Liver (tissue), 9 donors: Measurements from ENCODE around the gene EGR2. TPM values are rescaled to one million over a fixed set of nuclear protein-coding genes. Genes with fewer than 3 reads are reported as not detected.

ENCODE experiments used
- DNase-seq: peaks from one replicate; pipeline ENCODE4 v3.0.0-alpha.2; 2017; ENCODE audit warnings: low spot score
- H3K27ac ChIP-seq, 2 donors: one replicate each; pipeline ENCODE4 v1.7.0; 2013; ENCODE audit warnings: inconsistent platforms in 2 of 2, low read length in 2 of 2, control low read depth in 1 of 2, low read depth in 1 of 2, mild to moderate bottlenecking in 1 of 2
- H3K27me3 ChIP-seq, 4 donors: one replicate each; pipeline versions ENCODE4 v1.6.1 to v1.7.0; 2013; ENCODE audit warnings: low read length in 3 of 4, inconsistent platforms in 1 of 4, mild to moderate bottlenecking in 1 of 4, moderate library complexity in 1 of 4; ENCODE audit not compliant: control insufficient read depth in 4 of 4, insufficient read depth in 4 of 4
- H3K36me3 ChIP-seq, 4 donors: one replicate each; pipeline versions ENCODE4 v1.6.1 to v1.7.0; 2013; ENCODE audit warnings: low read length in 3 of 4, mild to moderate bottlenecking in 3 of 4, low read depth in 1 of 4, moderate library complexity in 1 of 4; ENCODE audit not compliant: control insufficient read depth in 4 of 4, insufficient read depth in 3 of 4
- H3K4me1 ChIP-seq, 4 donors: one replicate each; pipeline versions ENCODE4 v1.6.1 to v1.7.0; 2013; ENCODE audit warnings: low read length in 3 of 4, mild to moderate bottlenecking in 3 of 4, moderate library complexity in 1 of 4; ENCODE audit not compliant: control insufficient read depth in 4 of 4, insufficient read depth in 4 of 4
- H3K4me3 ChIP-seq, 3 donors: one replicate each; pipeline versions ENCODE4 v1.6.1 to v1.7.0; 2013; ENCODE audit warnings: low read length in 3 of 3, control low read depth in 1 of 3, low read depth in 1 of 3, mild to moderate bottlenecking in 1 of 3
- H3K9ac ChIP-seq, 2 donors: one replicate each; pipeline ENCODE4 v1.7.0; 2013; ENCODE audit warnings: low read length in 2 of 2, mild to moderate bottlenecking in 2 of 2, moderate library complexity in 2 of 2, control low read depth in 1 of 2, low read depth in 1 of 2
- H3K9me3 ChIP-seq, 4 donors: one replicate each; pipeline versions ENCODE4 v1.6.1 to v1.7.0; 2013; ENCODE audit warnings: low read length in 3 of 4; ENCODE audit not compliant: control insufficient read depth in 4 of 4
- ATF3 ChIP-seq: IDR thresholded peaks from 2 replicates; pipeline ENCODE4 v1.6.1; 2016; ENCODE audit warnings: antibody characterized with exemption
- CTCF ChIP-seq: fragments of 150-350 bp; IDR thresholded peaks from 2 replicates; pipeline ENCODE4 v1.5.1; 2017; ENCODE audit warnings: improper control_type of control experiment, low read depth, low read length; ENCODE audit not compliant: missing input control
- EGR1 ChIP-seq, 2 donors: IDR thresholded peaks; 2 replicates each; pipeline ENCODE4 v1.6.1; 2016 to 2018; ENCODE audit warnings: antibody characterized with exemption in 2 of 2, low read depth in 2 of 2
- FOXA1 ChIP-seq: IDR thresholded peaks from 2 replicates; pipeline ENCODE4 v1.6.1; 2016; ENCODE audit warnings: antibody characterized with exemption
- GABPA ChIP-seq, 2 donors: IDR thresholded peaks in 1 of 2; conservative IDR thresholded peaks in 1 of 2; 2 replicates each; pipeline ENCODE4 v1.6.1; 2016; ENCODE audit warnings: antibody characterized with exemption in 2 of 2, mild to moderate bottlenecking in 1 of 2, moderate library complexity in 1 of 2
- HNF4A ChIP-seq, 2 donors: conservative IDR thresholded peaks; 2 replicates each; pipeline ENCODE4 v1.6.1; 2016; ENCODE audit warnings: antibody characterized with exemption in 2 of 2, mild to moderate bottlenecking in 2 of 2
- JUND ChIP-seq, 2 donors: IDR thresholded peaks; 2 replicates each; pipeline ENCODE4 v1.6.1; 2016; ENCODE audit warnings: antibody characterized with exemption in 2 of 2
- NR2F2 ChIP-seq: IDR thresholded peaks from 2 replicates; pipeline ENCODE4 v1.6.1; 2016; ENCODE audit warnings: antibody characterized with exemption
- RAD21 ChIP-seq, 2 donors: IDR thresholded peaks; 2 replicates each; pipeline ENCODE4 v1.6.1; 2016; ENCODE audit warnings: antibody characterized with exemption in 2 of 2, mild to moderate bottlenecking in 2 of 2
- REST ChIP-seq: IDR thresholded peaks from 2 replicates; pipeline ENCODE4 v1.6.1; 2016; ENCODE audit warnings: antibody characterized with exemption, mild to moderate bottlenecking
- RXRA ChIP-seq, 2 donors: IDR thresholded peaks; 2 replicates each; pipeline ENCODE4 v1.6.1; 2017 to 2018; ENCODE audit warnings: antibody characterized with exemption in 2 of 2, mild to moderate bottlenecking in 1 of 2
- SP1 ChIP-seq: IDR thresholded peaks from 2 replicates; pipeline ENCODE4 v1.6.1; 2018; ENCODE audit warnings: antibody characterized with exemption, mild to moderate bottlenecking
- TAF1 ChIP-seq: conservative IDR thresholded peaks from 2 replicates; pipeline ENCODE4 v1.6.1; 2016; ENCODE audit warnings: antibody characterized with exemption, mild to moderate bottlenecking
- YY1 ChIP-seq: IDR thresholded peaks from 2 replicates; pipeline ENCODE4 v1.6.1; 2016; ENCODE audit warnings: antibody characterized with exemption, mild to moderate bottlenecking
- ZBTB33 ChIP-seq: IDR thresholded peaks from 2 replicates; pipeline ENCODE4 v1.6.1; 2016; ENCODE audit warnings: antibody characterized with exemption
- WGBS: extraction: QIAGEN DNeasy Blood & Tissue Kit; methylation state at CpG from one replicate; pipeline ENCODE4 v1.1.7; 2013; 5-methylcytosine and 5-hydroxymethylcytosine counted together
- polyA plus RNA-seq, 2 donors: library from polyadenylated mRNA; stranded (reverse) in 1 of 2; unstranded in 1 of 2; fragments of 200-250 nt in 1 of 2; fragments of >200 nt in 1 of 2; fragmentation: Nextera tagmentation in 1 of 2; extraction: Ambion mirVana in 1 of 2; gene quantifications; one replicate each; pipeline versions ENCODE4 v1.2.1 to v1.2.3, GENCODE V29; 2013 to 2015
- total RNA-seq, 2 donors: library from RNA; depleted of rRNA; stranded (reverse); fragments of >200 nt; gene quantifications; one replicate each; pipeline ENCODE4 v1.2.3, GENCODE V29; 2014
- donor health status: healthy.
- donor health status: healthy.
- donor health status: healthy.
- donor health status: healthy.
- donor health status: healthy.

The EGR2 gene
- total and polyA plus RNA-seq, 4 donors, result 0.17 to 0.76 (median 0.23) TPM

- 90% methylated on average over 1 of the region's 1 CpG for WGBS
- Histone ChIP-seq H3K27ac (no peak overlapping the region), H3K9ac (no peak overlapping the region), H3K36me3 (no peaks in the 10 kb centered on the region), H3K9me3 (no peaks in the 10 kb centered on the region), H3K4me3 (no peak overlapping the region), H3K4me1 (no peaks in the 10 kb centered on the region), H3K27me3 (no peaks in the 10 kb centered on the region)
- TF ChIP-seq TAF1, result no peak
- no peak for TF ChIP-seq ZBTB33
- no peak for TF ChIP-seq CTCF
- TF ChIP-seq YY1, result no peak
- no peak for TF ChIP-seq SP1
- TF ChIP-seq NR2F2, result no peak
- TF ChIP-seq JUND (IDR thresholded peaks at IDR 0.05), result no peak
- TF ChIP-seq EGR1 (IDR thresholded peaks at IDR 0.05; ENCODE audit: low read depth in 2 of 2), result no peak
- TF ChIP-seq RAD21 (IDR thresholded peaks at IDR 0.05), result no peak
- no peak for TF ChIP-seq ATF3
- TF ChIP-seq GABPA (IDR thresholded peaks at IDR 0.05 in 1 of 2, conservative IDR thresholded peaks at IDR 0.05 in 1 of 2), result no peak
- TF ChIP-seq FOXA1, result no peak
- TF ChIP-seq REST, result no peak
- no peak for TF ChIP-seq RXRA (IDR thresholded peaks at IDR 0.05)
- DNase-seq, result no peak
Observed at GRCh38 chr10:62826273-62826672, 10.1 kb upstream of the EGR2 start.

GRCh38 chr10:62820586-62820985 is 4.4 kb upstream of the EGR2 start:
- Histone ChIP-seq H3K4me3 (no peak overlapping the region), H3K36me3 (no peaks in the 10 kb centered on the region), H3K4me1 (peaks cover 10 to 24% (median 16%) of the 10 kb centered on the region in 4 donors), H3K9me3 (no peaks in the 10 kb centered on the region), H3K27me3 (peaks cover 0 to 2% (median 0%) of the 10 kb centered on the region in 4 donors), H3K27ac (no peak overlapping the region), H3K9ac (no peak overlapping the region)
- WGBS, result 66% methylated on average over 5 of the region's 5 CpGs
- no peak for TF ChIP-seq ZBTB33
- TF ChIP-seq HNF4A (conservative IDR thresholded peaks at IDR 0.05), result no peak
- TF ChIP-seq TAF1, result no peak
- no peak for DNase-seq
